Activated naive CD4-positive, alpha-beta T cell treated with anti-CD3 and anti-CD28 coated beads, Interleukin-2, amount 50 U/mL, for 24 hours (primary cell): ENCODE data around the gene SCFD2.

Source experiments
- H3K27ac Mint-ChIP-seq: one replicate; pipeline ENCODE4 v1.8.0; 2021; ENCODE audit warnings: mild to moderate bottlenecking, mixed read lengths
- H3K27me3 Mint-ChIP-seq: one replicate; pipeline ENCODE4 v1.8.0; 2021; ENCODE audit warnings: mixed read lengths
- H3K36me3 Mint-ChIP-seq: one replicate; pipeline ENCODE4 v1.8.0; 2021; ENCODE audit warnings: mixed read lengths
- H3K4me1 Mint-ChIP-seq: one replicate; pipeline ENCODE4 v1.8.0; 2021; ENCODE audit warnings: mixed read lengths
- H3K4me3 Mint-ChIP-seq: one replicate; pipeline ENCODE4 v1.8.0; 2021; ENCODE audit warnings: mild to moderate bottlenecking, mixed read lengths
- H3K9me3 Mint-ChIP-seq: one replicate; pipeline ENCODE4 v1.8.0; 2021; ENCODE audit warnings: mixed read lengths

Gene SCFD2

GRCh38 chr4:53026233-53026632 is 339.6 kb downstream of the SCFD2 start:
- Mint-ChIP-seq H3K4me3 (no peak overlapping the region), H3K27me3 (no peaks in the 10 kb centered on the region), H3K4me1 (no peaks in the 10 kb centered on the region), H3K36me3 (peaks cover 10% of the 10 kb centered on the region), H3K9me3 (no peaks in the 10 kb centered on the region), H3K27ac (no peak overlapping the region)

GRCh38 chr4:53023677-53024299 is 342.1 kb downstream of the SCFD2 start:
- Mint-ChIP-seq H3K27me3 (no peaks in the 10 kb centered on the region), H3K27ac (no peak overlapping the region), H3K4me1 (no peaks in the 10 kb centered on the region), H3K9me3 (no peaks in the 10 kb centered on the region), H3K4me3 (no peak overlapping the region), H3K36me3 (peaks cover 10% of the 10 kb centered on the region)

GRCh38 chr4:53022513-53023100 is 343.3 kb downstream of the SCFD2 start:
- H3K27ac Mint-ChIP-seq, result no peak overlapping the region
- no peaks in the 10 kb centered on the region for H3K27me3 Mint-ChIP-seq
- H3K9me3 Mint-ChIP-seq, result no peaks in the 10 kb centered on the region
- no peaks in the 10 kb centered on the region for H3K4me1 Mint-ChIP-seq
- H3K36me3 Mint-ChIP-seq, result peaks cover 8% of the 10 kb centered on the region
- no peak overlapping the region for H3K4me3 Mint-ChIP-seq

GRCh38 chr4:53021754-53022512 is 343.9 kb downstream of the SCFD2 start:
- Mint-ChIP-seq H3K9me3 (no peaks in the 10 kb centered on the region), H3K27ac (no peak overlapping the region)

GRCh38 chr4:53019485-53020382 is 346.1 kb downstream of the SCFD2 start:
- H3K9me3 Mint-ChIP-seq, result no peaks in the 10 kb centered on the region
- H3K27ac Mint-ChIP-seq, result no peak overlapping the region
- peaks cover 5% of the 10 kb centered on the region for H3K36me3 Mint-ChIP-seq
- H3K4me3 Mint-ChIP-seq, result no peak overlapping the region
- H3K27me3 Mint-ChIP-seq, result no peaks in the 10 kb centered on the region
- H3K4me1 Mint-ChIP-seq, result peaks cover 3% of the 10 kb centered on the region

More at GRCh38 chr4:53021754-53022512, 343.9 kb downstream of the SCFD2 start:
- H3K36me3 Mint-ChIP-seq, result peaks cover 8% of the 10 kb centered on the region
- no peaks in the 10 kb centered on the region for H3K4me1 Mint-ChIP-seq
- no peak overlapping the region for H3K4me3 Mint-ChIP-seq
- H3K27me3 Mint-ChIP-seq, result no peaks in the 10 kb centered on the region

- H3K4me1 Mint-ChIP-seq, result peaks cover 12% of the 10 kb centered on the region
- H3K36me3 Mint-ChIP-seq, result peaks cover 2% of the 10 kb centered on the region
- H3K27me3 Mint-ChIP-seq, result no peaks in the 10 kb centered on the region
- H3K4me3 Mint-ChIP-seq, result no peak overlapping the region
- H3K9me3 Mint-ChIP-seq, result no peaks in the 10 kb centered on the region
- no peak overlapping the region for H3K27ac Mint-ChIP-seq
These were observed 347.4 kb downstream of the SCFD2 start for GRCh38 chr4:53018471-53018870.

GRCh38 chr4:53016099-53016820 is 349.6 kb downstream of the SCFD2 start:
- Mint-ChIP-seq H3K9me3 (no peaks in the 10 kb centered on the region), H3K4me1 (peaks cover 34% of the 10 kb centered on the region), H3K27me3 (no peaks in the 10 kb centered on the region)

GRCh38 chr4:53015681-53016080 is 350.2 kb downstream of the SCFD2 start:
- H3K9me3 Mint-ChIP-seq, result no peaks in the 10 kb centered on the region
- no peaks in the 10 kb centered on the region for H3K27me3 Mint-ChIP-seq
- no peak overlapping the region for H3K4me3 Mint-ChIP-seq
- H3K27ac Mint-ChIP-seq, result peak overlapping the region; percentile 19
- no peaks in the 10 kb centered on the region for H3K36me3 Mint-ChIP-seq
- H3K4me1 Mint-ChIP-seq, result peaks cover 40% of the 10 kb centered on the region

More at GRCh38 chr4:53016099-53016820, 349.6 kb downstream of the SCFD2 start:
- H3K36me3 Mint-ChIP-seq, result no peaks in the 10 kb centered on the region
- H3K27ac Mint-ChIP-seq, result peak overlapping the region; percentile 19
- no peak overlapping the region for H3K4me3 Mint-ChIP-seq

- Mint-ChIP-seq H3K36me3 (no peaks in the 10 kb centered on the region), H3K27me3 (no peaks in the 10 kb centered on the region), H3K4me1 (peaks cover 48% of the 10 kb centered on the region), H3K9me3 (no peaks in the 10 kb centered on the region), H3K27ac (no peak overlapping the region), H3K4me3 (no peak overlapping the region)
These were observed 351.0 kb downstream of the SCFD2 start for GRCh38 chr4:53014881-53015280.

- Mint-ChIP-seq H3K9me3 (no peaks in the 10 kb centered on the region), H3K27me3 (no peaks in the 10 kb centered on the region), H3K36me3 (peaks cover under 1% of the 10 kb centered on the region), H3K4me1 (peaks cover 52% of the 10 kb centered on the region), H3K27ac (no peak overlapping the region), H3K4me3 (no peak overlapping the region)
These were observed 351.7 kb downstream of the SCFD2 start for GRCh38 chr4:53013873-53014775.

GRCh38 chr4:53012738-53013137 is 353.1 kb downstream of the SCFD2 start:
- no peaks in the 10 kb centered on the region for H3K27me3 Mint-ChIP-seq
- H3K9me3 Mint-ChIP-seq, result peaks cover 3% of the 10 kb centered on the region
- peaks cover 5% of the 10 kb centered on the region for H3K36me3 Mint-ChIP-seq
- peaks cover 52% of the 10 kb centered on the region for H3K4me1 Mint-ChIP-seq
- H3K4me3 Mint-ChIP-seq, result peak overlapping the region; percentile 79
- H3K27ac Mint-ChIP-seq, result peak overlapping the region; percentile 93

GRCh38 chr4:53011259-53011905 is 354.5 kb downstream of the SCFD2 start:
- H3K9me3 Mint-ChIP-seq, result peaks cover 4% of the 10 kb centered on the region
- H3K4me1 Mint-ChIP-seq, result peaks cover 52% of the 10 kb centered on the region
- H3K27ac Mint-ChIP-seq, result no peak overlapping the region
- peaks cover 8% of the 10 kb centered on the region for H3K36me3 Mint-ChIP-seq
- no peaks in the 10 kb centered on the region for H3K27me3 Mint-ChIP-seq
- peak overlapping the region; percentile 79 for H3K4me3 Mint-ChIP-seq

GRCh38 chr4:53010318-53010717 is 355.5 kb downstream of the SCFD2 start:
- H3K4me1 Mint-ChIP-seq, result peaks cover 52% of the 10 kb centered on the region
- H3K9me3 Mint-ChIP-seq, result peaks cover 4% of the 10 kb centered on the region
- no peaks in the 10 kb centered on the region for H3K27me3 Mint-ChIP-seq
- no peak overlapping the region for H3K27ac Mint-ChIP-seq
- H3K36me3 Mint-ChIP-seq, result peaks cover 10% of the 10 kb centered on the region
- no peak overlapping the region for H3K4me3 Mint-ChIP-seq

- Mint-ChIP-seq H3K9me3 (peaks cover 4% of the 10 kb centered on the region), H3K4me3 (no peak overlapping the region), H3K36me3 (peaks cover 10% of the 10 kb centered on the region), H3K4me1 (peaks cover 49% of the 10 kb centered on the region), H3K27me3 (no peaks in the 10 kb centered on the region), H3K27ac (no peak overlapping the region)
These were observed 356.0 kb downstream of the SCFD2 start for GRCh38 chr4:53009824-53010223.
